HG03378 (cell line): ENCODE data around the gene ZNF273.
"Not testable (repeated sequence)": the region's sequence is repeated elsewhere in the genome, so short reads cannot be mapped to it uniquely, and the experiment has no call there.

Experiments used
- ATAC-seq: cut with Tn5 transposase; IDR thresholded peaks from one replicate; pipeline ENCODE4 v1.9.1; 2021; ENCODE audit warnings: mild to moderate bottlenecking, moderate library complexity; ENCODE audit not compliant: unreplicated experiment

ZNF273 gene

DNA sequence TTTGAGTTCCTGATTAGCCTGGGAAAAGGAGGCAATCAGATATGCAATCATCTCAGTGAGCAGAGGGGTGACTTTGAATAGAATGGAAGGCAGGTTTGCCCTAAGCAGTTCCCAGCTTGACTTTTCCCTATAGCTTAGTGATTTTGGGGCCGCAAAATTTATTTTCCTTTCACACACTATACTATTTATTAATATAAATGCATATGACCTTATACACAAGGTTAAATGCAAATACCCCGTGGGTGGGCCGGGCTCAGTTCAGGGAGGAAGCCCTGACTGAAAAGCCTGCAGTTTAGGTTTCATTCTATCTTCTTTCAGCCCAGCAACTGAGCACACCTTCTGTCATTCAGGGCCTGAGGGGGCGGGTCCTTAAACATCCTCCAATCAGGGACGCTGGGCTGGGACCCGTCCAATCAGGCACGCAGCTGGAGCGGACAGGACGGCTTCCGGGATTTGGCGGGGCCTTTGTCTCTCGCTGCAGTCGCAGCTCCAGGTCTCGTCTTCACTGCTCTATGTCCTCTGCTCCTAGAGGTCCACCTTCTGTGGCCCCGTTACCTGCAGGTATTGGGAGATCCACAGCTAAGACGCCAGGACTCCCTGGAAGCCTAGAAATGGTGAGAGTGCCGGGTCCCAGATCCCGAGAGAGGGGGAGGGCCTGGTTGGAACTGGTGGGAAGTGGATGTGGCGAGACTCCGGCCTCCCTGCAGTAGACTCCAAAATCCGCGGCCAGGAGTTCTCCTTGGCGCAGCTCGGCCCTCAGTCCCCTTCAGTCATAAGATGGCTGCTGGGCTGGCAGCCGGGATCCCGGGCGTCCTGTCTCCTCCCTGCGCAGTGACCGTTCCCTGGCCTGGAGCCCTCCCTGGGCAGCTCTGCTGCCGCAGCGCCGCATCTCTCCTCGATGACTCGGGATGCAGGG is at the start of gene ZNF273:
ZNF273 (plus strand) TSS at position 468 of the 916 bp plus-strand sequence; CDS start at position 513, 45 bp downstream.
- peak; percentile 99 for ATAC-seq

DNA sequence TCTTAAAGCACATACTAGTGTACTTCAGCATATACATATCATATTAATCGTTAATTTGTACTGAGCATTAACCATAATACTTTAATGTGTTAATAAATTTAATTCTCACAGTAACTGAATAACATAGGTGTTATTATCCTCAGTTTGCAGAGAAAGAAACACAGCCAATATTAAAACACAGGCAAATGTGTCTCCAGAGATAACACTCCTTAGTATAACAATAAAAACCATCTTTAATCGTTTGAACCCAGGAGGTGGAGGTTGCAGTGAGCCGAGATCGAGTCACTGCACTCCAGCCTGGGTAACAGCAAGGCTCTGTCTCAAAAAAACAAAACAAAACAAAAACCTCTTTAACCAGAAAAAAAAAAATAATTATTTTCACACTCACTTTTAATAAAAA is 49.4 kb upstream of the ZNF273 start:
- ATAC-seq, result no peak

DNA sequence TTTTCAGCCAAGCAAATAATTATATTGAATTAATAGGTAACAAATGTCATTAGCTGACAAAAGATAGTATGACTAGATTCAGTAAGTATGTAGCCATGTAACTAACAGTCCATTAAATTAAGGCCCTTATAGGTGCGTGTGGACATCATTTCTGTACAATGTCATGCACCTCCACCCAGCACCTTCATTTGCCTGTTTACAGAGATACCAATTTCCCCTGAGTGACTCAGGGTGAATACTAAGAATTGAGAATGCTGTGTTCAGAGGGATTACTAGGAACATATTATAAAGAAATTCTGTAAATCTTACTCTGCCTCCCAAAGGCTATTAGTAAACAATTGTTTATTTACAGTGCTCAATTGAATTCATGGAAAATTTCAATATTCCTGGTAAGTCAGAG is 48.1 kb upstream of the ZNF273 start:
- no peak for ATAC-seq

DNA sequence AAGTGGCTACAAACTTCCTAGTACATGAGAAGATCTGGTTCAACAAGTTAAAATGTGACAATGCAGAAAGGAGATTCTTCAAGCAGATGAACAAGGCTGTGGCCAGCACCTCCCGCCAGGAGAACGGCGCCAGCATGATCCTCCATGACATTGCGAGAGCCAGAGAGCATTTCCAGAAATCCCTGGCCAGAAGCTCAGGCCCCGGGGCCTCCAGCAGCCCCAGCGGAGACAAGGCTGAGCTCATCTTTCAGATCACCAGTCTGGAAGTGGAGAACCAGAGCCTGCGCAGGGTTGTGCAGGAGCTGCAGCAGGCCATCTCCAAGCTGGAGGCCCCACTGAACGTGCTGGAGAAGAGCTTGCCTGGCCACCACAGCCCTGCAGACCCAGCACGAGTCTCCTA is 40.1 kb upstream of the ZNF273 start:
- no peak for ATAC-seq

DNA sequence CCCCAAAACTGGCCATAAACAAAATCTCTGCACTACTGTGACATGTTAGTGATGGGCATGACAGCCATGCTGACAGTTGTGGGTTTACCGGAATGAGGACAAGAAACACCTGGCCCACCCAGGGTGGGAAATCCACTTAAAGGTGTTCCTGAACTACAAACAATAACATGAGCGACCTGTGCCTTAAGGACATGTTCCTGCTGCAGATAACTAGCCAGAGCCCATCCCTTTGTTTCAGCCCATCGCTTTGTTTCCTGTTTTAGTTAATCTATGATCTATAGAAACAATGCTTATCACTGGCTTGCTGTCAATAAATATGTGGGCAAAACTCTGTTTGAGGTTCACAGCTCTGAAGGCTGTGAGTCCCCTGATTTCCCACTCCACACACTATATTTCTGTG is 39.5 kb upstream of the ZNF273 start:
- ATAC-seq, result not testable (repeated sequence)

DNA sequence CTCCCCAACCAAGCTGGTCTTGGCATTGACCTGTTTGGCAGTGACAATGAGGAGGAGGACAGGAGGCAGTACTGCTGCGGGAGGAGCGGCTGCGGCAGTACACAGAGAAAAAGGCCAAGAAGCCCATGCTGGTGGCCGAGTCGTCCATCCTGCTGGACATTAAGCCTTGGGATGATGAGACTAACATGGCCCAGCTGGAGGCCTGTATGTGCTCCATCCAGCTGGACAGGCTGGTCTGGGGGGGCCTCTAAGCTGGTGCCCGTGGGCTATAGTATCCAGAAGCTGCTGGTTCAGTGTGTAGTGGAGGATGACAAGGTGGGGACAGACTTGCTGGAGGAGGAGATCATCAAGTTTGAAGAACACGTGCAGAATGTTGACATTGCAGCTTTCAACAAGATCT is 39.1 kb upstream of the ZNF273 start:
- no peak for ATAC-seq

DNA sequence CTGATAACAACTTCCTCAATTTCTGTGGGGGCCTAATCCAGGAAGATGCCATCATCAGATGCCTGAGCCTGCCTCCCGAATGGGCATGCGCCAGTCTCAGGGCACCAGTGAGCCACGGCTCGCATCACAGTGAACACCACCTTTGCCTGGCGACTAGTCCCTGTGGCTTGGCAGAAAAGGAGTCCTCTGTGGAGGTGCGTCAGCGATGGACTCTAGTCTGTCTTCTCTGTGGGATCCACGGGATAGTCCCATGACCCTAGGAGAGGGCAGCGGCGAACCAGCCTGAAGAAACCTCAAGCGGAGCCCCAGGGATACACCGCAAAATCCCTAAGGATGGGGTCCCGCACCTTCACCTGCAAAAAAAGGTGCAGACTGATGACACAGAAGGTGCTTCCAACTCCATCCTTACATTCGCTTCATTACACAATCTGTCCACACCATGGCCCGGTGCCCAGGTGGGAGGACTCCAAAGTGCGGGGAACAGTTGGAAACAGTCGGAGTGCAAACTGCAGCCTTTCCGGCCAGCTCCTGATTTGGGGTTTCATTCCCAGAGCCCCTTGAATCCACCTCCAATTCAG is 35.1 kb upstream of the ZNF273 start:
- ATAC-seq, result no peak

DNA sequence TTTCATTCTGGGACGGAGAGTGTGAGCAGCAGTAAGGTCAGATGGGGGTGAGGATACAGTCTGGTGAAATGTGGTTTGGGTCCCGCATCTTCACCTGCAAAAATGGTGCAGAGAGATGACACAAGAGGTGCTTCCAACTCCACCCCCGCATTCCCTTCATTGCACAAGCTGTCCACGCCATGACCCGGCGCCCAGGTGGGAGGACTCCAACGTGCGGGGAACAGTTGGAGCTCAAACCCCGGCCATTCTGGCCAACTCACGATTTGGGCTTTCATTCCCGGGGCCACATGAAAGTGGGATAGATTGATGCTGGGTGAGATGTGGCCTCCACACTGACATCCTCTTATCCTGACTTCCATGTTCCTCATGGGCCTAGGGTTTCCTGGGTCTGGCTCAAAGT is 34.6 kb upstream of the ZNF273 start:
- no peak for ATAC-seq

DNA sequence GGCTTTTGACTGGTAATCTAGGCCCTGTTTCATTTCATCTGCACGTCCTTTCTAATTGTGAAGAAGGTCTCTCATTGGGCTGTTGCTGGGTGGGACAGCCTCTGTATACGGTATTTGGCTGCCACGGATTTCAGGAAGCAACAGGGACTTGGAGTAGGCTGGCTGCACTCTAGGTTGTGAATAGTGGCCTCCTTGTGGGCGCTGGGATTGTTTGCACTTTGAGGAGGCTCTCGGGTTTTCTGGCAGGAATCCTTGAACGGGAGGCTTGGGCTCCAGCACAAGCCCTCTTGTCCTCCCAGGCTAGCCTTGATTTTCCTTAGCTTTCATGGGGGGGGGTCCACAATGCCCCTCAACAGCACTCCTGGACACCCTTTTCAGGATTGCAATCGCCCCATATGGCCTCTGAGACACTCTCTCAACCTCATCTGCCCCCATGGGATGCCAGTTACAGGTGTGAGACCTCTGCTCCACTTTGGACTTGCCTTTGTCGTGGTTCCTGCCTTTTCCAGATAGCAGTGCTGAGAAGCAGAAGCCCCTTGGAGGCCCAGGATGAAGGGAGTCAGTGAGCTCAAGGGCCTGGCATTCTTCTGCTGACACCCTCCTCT is 33.9 kb upstream of the ZNF273 start:
- no peak for ATAC-seq

DNA sequence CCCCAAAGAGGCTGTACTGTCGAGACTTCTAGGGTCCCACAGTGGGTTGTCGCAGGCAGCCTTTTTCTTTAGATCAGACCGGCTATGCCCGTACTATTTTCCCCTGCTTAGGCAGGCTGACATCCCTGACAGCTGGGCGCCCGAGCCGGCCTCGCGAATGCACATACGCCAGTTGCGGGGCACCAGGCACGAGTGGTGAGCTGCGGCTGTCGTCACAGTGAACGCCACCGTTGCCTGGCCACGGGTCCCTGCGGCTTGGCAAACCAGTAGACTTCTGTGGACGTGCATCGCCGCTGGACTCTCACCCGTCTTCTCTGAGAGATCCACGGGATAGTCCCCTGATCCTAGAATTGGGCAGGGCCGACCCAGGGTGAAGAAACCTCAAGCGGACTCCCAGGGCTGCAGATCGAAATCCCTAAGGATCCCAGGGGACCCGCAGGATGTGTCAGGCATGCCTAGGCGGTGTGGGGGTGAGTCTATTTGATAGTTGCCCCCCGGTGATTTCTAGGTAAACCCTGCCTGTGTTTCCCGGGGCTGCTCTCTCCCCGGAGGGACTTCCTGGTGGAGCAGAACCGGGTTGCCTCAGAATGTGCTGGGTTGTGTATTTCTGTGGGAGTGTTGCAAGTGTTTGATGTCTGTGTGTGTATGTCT is 33.0 kb upstream of the ZNF273 start:
- no peak for ATAC-seq

DNA sequence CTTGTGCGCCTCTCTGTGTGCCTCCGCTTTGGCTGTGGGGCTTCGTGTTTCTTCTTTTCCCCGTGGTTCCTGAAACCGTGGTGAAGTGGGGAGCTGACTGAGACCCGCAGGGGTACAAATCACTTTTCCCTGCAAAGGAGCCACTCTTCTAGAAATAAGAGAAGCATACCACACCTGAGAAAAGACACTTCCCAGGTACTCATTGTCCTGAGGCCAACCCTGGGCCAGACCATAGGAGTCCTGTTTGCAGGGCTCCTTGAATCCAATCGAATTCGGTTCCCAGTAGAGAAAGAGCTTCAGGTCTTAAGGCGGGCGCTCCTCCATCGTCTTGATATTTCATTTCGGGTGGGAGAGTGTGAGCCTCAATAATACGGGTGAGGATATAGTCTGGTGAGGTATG is 32.4 kb upstream of the ZNF273 start:
- no peak for ATAC-seq

DNA sequence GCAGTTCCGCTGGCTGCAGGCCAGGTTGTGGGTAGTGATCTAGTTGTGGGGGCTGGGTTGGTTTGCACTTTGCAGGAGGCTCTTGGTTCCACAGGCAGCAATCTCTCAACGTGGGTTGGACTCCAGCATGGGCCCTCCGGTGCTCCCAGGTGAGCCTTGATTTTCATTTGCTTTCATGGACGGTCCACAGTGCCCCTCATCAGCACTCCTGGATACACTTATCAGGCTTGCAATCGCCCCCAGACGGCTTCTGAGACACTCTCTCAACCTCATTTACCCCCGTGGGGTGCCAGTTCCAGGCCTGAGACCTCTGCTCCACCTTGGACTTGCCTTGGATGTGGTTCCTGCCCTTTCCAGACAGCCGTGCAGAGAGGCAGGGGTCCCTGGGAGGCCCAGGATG is 31.3 kb upstream of the ZNF273 start:
- no peak for ATAC-seq

DNA sequence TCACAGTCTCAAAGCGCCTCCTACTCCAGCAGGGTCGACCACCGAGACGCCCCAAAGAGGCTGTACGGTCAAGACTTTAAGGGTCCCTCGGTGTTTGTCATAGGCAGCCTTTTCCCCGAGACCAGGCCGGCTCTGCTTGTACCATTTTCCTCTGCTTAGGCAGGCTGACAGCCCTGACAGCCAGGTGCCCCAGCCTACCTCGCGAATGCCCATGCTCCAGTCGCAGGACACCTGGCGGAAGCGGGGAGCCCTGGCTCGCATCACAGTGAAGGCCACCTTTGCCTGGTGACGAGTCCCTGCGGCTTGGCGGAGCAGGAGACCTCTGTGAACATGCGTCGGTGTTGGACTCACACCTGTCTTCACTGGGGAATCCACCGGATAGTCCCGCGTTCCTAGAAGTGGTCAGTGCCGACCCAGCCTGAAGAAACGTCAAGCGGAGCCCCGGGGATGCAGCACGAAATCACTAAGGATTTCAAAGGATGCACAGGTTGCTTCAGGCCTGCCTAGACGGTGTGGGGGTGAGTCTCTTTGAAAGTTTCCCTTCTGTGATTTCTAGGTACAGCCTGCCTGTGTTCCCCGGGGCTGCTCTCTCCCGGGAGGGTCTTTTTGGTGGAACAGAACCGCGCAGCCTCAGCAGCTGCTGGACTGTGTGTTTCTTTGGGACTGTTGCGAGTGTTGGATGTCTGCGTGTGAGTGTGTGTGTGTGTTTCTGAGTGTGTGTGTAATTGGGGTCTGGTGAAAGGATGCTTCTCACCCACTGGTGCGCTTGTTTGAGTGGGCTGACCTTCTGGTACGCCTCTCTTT is 30.5 kb upstream of the ZNF273 start:
- ATAC-seq, result no peak

DNA sequence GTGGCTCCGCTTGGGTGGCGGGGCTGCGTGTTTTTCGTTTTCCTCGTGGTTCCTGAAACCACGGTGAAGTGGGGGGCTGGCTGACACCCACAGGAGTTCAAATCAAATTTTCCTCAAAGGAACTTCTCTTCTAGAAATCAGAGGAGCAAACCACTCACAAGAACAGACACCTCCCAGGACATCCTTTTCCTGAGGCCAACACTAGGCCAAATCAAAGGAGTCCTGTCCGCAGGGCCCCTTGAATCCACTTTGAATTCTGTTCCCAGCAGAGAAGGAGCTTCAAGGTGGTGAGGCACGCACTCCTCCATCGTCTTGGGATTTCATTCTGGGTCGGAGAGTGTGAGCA is 29.9 kb upstream of the ZNF273 start:
- ATAC-seq, result no peak

DNA sequence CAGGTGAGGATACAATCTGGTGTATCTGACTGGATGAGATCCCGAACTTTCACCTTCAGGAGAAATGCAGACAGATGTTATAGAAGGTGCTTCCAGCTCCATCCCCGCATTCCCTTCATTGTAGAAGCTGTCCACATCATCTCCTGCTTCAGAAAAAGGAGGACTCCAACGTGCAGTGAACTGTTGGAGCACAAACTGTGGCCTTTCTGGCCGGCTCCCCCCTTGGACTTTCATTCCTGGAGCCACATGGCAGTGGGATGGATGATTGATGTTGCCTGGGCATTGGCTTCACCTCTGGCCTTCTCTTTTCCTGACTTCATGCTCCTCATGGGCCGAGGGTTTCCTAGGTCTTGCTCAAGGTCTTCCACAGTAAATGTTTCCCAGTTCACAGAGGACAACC is 29.6 kb upstream of the ZNF273 start:
- ATAC-seq, result no peak

DNA sequence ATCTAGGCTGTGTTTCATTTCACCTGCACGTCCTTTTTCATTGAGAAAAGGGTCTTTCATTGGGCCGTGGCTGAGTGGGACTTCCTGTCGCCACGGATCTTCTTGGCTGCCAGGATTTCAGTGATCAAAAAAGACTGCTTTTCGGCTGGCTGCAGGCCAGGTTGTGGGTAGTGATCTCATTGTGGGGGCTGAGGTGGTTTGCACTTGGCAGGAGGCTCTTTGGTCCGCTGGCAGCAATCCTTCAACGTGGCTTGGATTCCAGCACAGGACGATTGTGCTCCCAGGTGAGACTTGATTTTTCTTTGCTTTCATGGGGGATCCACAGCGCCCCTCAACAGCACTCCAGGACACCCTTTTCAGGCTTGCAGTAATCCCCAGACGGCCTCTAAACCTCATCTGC is 29.0 kb upstream of the ZNF273 start:
- no peak for ATAC-seq

DNA sequence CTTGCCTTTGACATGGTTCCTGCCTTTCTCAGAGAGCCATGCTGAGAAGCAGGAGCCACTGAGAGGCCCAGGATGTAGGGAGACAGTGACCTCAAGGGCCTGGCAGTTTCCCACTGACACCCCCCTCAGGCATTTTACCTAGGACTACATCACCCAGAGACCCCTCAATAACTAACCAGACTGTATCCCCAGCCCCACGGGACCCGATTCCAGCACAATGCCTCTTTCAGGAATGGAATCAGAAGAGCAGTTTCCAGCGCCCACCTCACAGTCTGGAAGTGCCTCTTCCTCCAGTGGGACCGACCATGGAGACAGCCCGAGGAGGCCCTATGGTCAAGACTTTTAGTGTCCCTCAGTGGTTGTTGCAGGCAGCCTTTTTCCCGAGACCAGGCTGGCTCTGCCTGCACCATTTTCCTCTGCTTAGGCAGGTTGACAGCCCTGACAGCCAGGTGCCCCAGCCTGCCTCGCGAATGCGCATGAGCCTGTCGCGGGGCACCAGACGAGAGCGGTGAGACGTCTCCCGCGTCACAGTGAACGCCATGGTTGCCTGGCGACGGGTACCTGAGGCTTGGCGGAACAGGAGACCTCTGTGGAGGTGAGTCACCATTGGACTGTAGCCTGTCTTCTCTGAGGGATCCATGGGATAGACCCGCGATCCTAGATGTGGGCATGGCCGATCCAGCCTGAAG is 28.4 kb upstream of the ZNF273 start:
- no peak for ATAC-seq

DNA sequence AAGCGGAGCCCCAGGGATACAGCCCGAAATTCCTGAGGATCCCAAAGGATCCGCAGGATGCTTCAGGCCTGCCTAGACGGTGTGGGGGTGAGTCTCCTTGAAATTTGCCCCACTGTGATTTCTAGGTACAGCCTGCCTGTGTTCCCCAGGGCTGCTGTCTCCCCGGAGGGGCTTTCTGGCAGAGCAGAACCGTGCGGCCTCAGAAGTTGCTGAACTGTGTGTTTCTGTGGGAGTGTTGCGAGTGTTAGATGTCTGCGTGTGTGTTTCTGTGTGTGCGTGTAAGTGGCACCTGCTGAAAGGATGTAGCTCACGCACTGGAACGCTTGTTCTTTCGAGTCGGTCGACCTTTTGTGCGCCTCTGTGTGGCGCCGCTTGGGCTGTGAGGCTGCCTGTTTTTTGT is 27.8 kb upstream of the ZNF273 start:
- no peak for ATAC-seq

DNA sequence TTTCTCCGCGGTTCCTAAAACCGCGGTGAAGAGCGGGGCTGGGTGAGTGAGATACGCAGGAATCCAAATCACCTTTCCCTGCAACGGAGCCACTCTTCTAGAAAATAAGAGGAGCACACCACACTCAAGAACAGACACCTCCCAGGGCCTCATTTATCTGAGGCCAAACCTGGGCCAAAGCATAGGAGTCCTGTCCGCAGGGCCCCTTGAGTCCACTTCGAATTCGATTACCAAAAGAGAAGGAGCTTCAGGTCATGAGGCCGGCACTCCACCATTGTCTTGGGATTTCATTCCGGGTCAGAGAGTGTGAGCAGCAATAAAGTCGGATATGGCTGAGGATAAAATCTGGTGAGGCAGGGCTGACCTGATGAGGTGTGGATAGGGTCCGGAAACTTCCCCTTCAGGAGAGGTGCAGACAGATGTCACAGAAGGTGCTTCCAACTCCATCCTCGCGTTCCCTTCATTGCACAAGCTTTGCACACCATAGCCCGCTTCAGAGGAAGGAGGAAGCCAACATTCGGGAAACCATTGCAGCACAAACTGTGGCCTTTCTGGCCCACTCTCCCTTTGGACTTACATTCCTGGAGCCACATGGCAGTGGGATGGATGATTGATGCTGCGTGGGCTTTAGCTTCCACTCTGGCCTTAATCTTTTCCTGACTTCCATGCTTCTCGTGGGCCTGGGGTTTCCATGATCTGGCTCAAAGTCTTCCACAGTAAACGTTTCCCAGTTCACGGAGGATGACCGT is 27.2 kb upstream of the ZNF273 start:
- ATAC-seq, result no peak
